BE2C (cell line): ENCODE data around the gene GAD2.

Experiments used
- DNase-seq: peaks from one replicate; pipeline ENCODE4 v3.0.0-alpha.2; 2020
- H3K27me3 ChIP-seq: fragments of 250-450 bp; sonication (Bioruptor Pico); 2 replicates; pipeline ENCODE4 v1.5.1; 2020; ENCODE audit warnings: mild to moderate bottlenecking
- H3K36me3 ChIP-seq: fragments of 250-450 bp; sonication (Bioruptor Pico); 2 replicates; pipeline ENCODE4 v1.5.1; 2020; ENCODE audit warnings: mild to moderate bottlenecking
- H3K4me1 ChIP-seq: fragments of 250-450 bp; sonication (Bioruptor Pico); 2 replicates; pipeline ENCODE4 v1.5.1; 2020
- H3K4me3 ChIP-seq: 2 replicates; pipeline ENCODE4 v1.5.1; 2011; ENCODE audit warnings: low read depth, low read length
- H3K9me3 ChIP-seq: fragments of 250-450 bp; sonication (Bioruptor Pico); 2 replicates; pipeline ENCODE4 v1.5.1; 2020
- CTCF ChIP-seq: IDR thresholded peaks from 2 replicates; pipeline ENCODE4 v1.5.1; 2012; ENCODE audit warnings: mild to moderate bottlenecking, low read depth, low read length

The GAD2 gene

GRCh38 chr10:26197248-26197647 lies 19.3 kb upstream of the GAD2 start:
- Histone ChIP-seq H3K4me1 (no peaks in the 10 kb centered on the region), H3K27me3 (no peaks in the 10 kb centered on the region), H3K4me3 (no peak overlapping the region), H3K36me3 (no peaks in the 10 kb centered on the region), H3K9me3 (no peaks in the 10 kb centered on the region)
- no peak for DNase-seq
- TF ChIP-seq CTCF, result no peak

GRCh38 chr10:26198119-26198518 lies 18.5 kb upstream of the GAD2 start:
- TF ChIP-seq CTCF, result no peak
- Histone ChIP-seq H3K36me3 (no peaks in the 10 kb centered on the region), H3K9me3 (no peaks in the 10 kb centered on the region), H3K4me3 (no peak overlapping the region), H3K4me1 (no peaks in the 10 kb centered on the region), H3K27me3 (no peaks in the 10 kb centered on the region)
- no peak for DNase-seq

GRCh38 chr10:26199841-26200240 lies 16.7 kb upstream of the GAD2 start:
- H3K27me3 ChIP-seq, result no peaks in the 10 kb centered on the region
- no peak overlapping the region for H3K4me3 ChIP-seq
- no peak for DNase-seq
- H3K9me3 ChIP-seq, result no peaks in the 10 kb centered on the region
- TF ChIP-seq CTCF, result no peak
- no peaks in the 10 kb centered on the region for H3K4me1 ChIP-seq
- H3K36me3 ChIP-seq, result no peaks in the 10 kb centered on the region

- Histone ChIP-seq H3K4me3 (no peak overlapping the region), H3K4me1 (no peaks in the 10 kb centered on the region)
Observed at GRCh38 chr10:26205223-26205622, 11.4 kb upstream of the GAD2 start.

GRCh38 chr10:26211781-26212444 lies 4.7 kb upstream of the GAD2 start:
- no peaks in the 10 kb centered on the region for H3K9me3 ChIP-seq
- no peak overlapping the region for H3K4me3 ChIP-seq
- no peak for TF ChIP-seq CTCF
- no peaks in the 10 kb centered on the region for H3K4me1 ChIP-seq
- no peak for DNase-seq
- no peaks in the 10 kb centered on the region for H3K36me3 ChIP-seq
- peaks cover 43% of the 10 kb centered on the region for H3K27me3 ChIP-seq

More at GRCh38 chr10:26205223-26205622, 11.4 kb upstream of the GAD2 start:
- TF ChIP-seq CTCF, result no peak
- no peaks in the 10 kb centered on the region for H3K36me3 ChIP-seq
- no peaks in the 10 kb centered on the region for H3K27me3 ChIP-seq
- DNase-seq, result no peak
- no peaks in the 10 kb centered on the region for H3K9me3 ChIP-seq

- DNase-seq, result no peak
- Histone ChIP-seq H3K9me3 (no peaks in the 10 kb centered on the region), H3K4me3 (no peak overlapping the region), H3K27me3 (peaks cover 49% of the 10 kb centered on the region), H3K4me1 (no peaks in the 10 kb centered on the region), H3K36me3 (no peaks in the 10 kb centered on the region)
- TF ChIP-seq CTCF, result no peak
Observed at GRCh38 chr10:26212511-26212910, 4.1 kb upstream of the GAD2 start.
